Epithelial cell of prostate (primary cell): ENCODE data around the gene ADGRE2.
A peak's percentile ranks its signal among the peaks of the same experiment; 100 is the strongest.
"Not testable (repeated sequence)": the region's sequence is repeated elsewhere in the genome, so short reads cannot be mapped to it uniquely, and the experiment has no call there.

Experiments used
- DNase-seq: peaks from one replicate; pipeline ENCODE4 v3.0.0-alpha.2; 2011; ENCODE audit warnings: low read depth, low spot score
- H3K27ac ChIP-seq: fragments of 450-650 bp; 2 replicates; pipeline ENCODE4 v1.5.1; 2017; ENCODE audit warnings: mild to moderate bottlenecking

Gene ADGRE2

DNA sequence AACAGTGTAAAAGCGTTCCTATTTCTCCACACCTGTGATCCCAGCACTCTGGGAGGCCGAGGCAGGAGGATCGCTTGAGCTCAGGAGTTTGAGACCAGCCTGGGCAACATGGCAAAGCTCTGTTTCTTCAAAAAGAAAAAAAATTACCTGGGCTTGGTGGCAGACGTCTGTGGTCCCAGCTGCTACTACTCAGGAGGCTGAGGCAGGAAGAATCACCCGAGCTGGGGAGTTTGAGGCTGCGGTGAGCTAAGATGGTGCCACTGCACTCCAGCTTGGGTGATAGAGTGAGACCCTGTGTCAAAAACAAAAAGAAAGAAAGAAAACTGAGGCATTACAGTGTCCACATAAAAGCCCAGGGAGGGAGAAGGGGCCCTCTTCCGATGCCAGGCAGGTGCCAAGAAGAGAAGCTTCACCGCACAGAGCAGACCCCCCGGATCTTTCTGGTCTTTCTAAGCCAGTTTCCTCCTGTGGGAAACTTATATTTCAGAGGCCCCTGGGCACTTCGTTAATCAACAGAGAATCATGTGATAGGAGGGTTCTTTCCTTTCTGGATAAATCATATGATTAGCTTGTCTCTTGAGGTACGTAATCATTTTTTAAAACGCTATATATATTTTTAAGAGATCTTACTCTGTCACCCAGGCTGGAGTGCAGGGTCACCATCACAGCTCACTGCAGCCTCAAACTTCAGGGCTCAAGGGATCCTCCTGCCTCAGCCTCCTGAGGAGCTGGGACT lies at the start of gene ADGRE2:
Gene ADGRE2 (minus strand): TSS at position 451 of the 736 bp plus-strand sequence. CDS start 1,804 bp downstream, outside the sequence.
- DNase-seq, H3K27ac ChIP-seq: not testable (repeated sequence)

DNA sequence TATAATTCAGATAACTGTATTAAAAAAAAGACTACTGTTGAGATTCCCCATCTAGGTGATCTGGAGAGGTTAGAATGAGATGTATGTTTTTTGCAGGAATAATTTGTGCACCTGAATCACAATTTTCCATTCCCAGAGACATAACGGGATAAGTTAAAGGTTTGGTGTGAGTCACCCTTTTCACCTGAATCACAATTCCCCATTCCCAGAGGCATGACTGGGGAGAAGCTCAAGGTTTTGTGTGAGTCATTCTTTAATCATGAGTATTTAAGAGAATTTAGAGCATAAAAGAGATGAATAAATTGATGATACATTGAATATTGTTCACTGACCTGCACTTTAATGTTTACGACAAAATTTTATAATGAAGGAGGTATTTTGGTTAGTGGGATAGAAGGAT lies 47.6 kb upstream of the ADGRE2 start:
- DNase-seq, result peak; percentile 29
- no peak overlapping the region for H3K27ac ChIP-seq

DNA sequence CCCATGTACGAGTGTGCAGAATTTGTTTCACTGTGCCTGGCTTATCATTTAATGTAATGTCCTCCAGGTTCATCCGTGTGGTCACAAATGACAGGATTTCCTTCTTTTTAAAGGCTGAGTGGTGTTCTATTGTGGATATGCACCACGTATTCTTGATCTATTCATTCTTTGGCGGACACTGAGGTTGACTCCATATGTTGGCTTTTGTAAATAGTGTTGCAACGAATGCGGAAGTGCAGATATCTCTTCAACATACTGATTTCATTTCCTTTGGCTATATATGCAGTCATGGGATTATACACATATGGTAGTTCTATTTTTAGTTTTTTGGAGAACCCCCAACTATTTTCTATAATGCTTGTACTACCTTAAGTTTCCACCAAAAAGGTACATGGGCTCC lies 43.6 kb upstream of the ADGRE2 start:
- no peak for DNase-seq
- no peak overlapping the region for H3K27ac ChIP-seq

DNA sequence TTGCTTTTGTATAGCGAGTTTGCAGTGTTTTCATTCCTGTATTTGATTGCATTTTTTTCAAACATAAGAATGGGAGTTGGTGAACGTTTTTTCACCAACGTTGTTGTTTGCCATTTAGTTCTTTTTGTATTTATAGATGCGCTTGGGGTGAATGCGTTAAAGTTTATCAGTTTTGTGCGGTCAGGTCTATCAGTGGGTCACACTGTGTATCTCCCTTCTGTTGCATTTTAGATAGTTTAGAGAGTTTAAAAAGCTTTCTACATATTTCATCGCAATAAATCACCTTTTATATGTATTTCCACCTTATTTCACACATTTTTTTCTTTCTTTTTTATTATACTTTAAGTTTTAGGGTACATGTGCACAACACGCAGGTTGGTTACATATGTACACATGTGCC lies 40.2 kb upstream of the ADGRE2 start:
- no peak overlapping the region for H3K27ac ChIP-seq
- DNase-seq, result no peak

DNA sequence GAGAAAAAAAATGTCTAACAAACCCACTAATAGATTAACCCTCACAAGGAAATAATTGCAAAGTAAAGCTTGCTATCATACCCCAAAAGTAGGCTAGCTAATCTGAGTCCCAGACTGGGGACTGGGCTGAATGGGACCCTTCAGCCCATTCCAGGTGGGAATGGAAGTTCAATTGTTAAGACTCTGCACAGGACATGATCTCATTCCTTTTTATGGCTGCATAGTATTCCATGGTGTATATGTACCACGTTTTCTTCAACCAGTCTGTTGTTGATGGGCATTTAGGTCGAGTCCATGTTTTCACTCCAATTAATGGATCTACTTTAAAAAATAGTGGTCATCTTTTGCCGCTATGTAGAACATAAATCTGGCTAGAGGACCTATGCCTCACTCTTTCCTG lies 38.7 kb upstream of the ADGRE2 start:
- no peak overlapping the region for H3K27ac ChIP-seq
- DNase-seq, result no peak

DNA sequence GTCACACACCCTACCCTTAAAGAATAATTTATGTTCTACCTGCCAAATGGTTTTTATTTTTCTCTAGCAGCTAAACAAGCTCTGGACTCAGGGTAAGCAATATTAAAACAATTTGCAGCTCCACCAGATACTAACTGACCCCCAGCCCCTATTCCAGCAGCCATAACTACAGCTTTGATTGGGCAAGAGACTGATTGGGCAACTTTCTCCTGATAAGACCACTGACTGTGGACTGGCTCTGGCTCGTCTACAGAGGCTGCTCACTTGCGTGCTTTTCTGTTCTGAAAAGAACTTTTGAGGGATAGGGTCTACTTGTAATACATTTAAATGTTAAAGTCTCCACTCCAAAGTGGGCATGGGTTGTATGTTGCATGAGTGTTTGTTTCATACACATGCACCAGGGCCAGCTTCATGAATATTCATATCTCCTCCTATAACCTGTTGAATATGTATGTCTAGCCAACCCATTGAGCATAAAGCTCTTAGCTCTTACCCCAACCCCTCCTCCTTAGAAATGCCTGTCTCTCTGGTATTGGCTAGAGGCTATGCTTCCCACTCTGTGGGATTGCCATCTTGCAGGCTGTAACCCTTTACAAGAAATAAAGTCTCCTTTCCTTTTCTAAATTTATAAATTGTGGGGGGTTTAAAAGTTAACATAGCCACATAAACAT lies 36.8 kb upstream of the ADGRE2 start:
- no peak overlapping the region for H3K27ac ChIP-seq
- DNase-seq, result no peak

DNA sequence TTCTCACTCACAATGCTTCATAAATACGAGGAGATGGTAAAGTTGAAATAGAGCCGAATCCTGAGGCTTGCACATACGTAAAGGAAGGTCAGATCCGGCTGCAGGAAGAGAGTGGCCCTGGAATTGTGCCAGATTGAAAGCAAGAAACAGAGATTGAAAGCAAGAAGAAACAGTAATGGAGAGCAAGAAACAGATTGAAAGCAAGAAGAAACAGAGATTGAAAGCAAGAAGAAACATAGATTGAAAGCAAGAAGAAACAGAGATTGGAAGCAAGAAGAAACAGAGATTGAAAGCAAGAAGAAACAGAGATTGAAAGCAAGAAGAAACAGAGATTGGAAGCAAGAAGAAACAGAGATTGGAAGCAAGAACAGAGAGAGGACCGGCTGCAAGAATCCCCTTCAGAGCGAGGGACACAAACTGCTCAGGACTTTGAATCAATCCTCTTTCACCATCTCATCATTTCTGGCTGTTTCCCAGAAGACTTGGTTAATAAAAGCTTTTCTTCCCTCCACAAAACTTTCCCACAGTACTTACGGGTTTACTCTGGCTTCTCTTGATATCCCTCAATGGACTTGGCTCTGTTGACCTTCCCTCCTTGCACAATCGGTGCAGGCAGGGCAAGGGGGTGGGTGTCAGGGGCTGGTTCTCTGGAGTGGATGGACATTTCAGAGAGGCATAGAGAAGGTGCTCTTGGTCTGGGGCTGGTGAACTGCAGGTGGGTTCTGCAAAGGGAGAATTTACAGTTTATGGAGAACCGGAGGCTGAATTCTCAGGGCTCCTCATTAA lies 31.1 kb upstream of the ADGRE2 start:
- DNase-seq, result no peak
- H3K27ac ChIP-seq, result no peak overlapping the region

DNA sequence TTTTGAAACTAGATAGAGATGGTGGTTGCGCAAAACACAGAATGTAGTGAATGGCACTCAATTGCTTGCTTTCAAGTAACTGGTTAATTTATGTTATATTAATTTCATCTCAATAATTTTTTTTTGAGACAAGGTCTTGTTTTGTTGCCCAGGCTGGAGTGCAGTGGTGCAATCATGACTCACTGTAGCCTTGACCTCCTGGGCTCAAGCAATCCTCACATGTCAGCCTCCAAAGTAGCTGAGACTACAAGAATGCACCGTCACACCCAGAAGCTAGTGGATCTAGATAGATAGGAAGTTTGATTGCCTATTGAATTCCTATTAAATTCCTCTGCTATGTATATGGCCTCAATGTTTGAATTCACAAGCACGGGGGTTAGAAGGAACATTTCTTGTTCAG lies 26.4 kb upstream of the ADGRE2 start:
- no peak for DNase-seq
- no peak overlapping the region for H3K27ac ChIP-seq

DNA sequence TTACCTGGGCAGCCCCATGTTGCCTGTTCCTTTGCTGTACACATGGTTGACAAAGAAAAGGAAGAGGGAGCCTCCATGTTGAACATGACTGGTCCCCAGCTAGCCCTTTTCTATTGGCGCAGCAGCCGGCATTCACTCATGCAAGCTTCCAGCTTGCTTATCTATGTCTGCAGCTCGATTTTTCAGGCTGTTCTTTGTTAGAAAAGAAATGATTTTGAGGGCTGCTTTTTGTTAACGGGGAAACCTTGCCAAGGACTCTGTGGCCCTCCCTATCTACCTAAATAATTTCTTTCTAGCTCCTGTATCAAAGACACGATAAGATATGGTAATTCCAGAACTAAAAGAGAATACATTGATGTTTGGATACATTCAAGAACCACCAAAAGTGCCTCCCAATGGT lies 20.4 kb upstream of the ADGRE2 start:
- no peak for DNase-seq
- no peak overlapping the region for H3K27ac ChIP-seq

DNA sequence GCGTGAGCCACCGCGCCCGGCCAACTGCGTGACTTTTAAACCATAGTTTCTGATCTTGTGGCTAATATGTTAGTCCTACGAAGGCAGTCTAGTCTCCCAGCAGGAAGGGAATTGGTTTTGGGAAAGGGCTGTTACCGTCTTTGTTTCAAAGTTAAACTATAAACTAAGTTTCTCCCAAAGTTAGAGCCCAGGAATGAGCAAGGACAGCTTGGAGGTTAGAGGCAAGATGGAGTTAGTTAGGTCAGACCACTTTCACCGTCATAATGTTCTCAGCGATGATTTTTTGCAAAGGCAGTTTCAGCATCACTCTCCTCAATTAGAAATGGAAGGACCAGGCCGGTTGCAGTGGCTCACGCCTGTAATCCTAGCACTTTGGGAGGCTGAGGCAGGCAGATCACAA lies 17.7 kb upstream of the ADGRE2 start:
- no peak overlapping the region for H3K27ac ChIP-seq
- DNase-seq, result no peak

DNA sequence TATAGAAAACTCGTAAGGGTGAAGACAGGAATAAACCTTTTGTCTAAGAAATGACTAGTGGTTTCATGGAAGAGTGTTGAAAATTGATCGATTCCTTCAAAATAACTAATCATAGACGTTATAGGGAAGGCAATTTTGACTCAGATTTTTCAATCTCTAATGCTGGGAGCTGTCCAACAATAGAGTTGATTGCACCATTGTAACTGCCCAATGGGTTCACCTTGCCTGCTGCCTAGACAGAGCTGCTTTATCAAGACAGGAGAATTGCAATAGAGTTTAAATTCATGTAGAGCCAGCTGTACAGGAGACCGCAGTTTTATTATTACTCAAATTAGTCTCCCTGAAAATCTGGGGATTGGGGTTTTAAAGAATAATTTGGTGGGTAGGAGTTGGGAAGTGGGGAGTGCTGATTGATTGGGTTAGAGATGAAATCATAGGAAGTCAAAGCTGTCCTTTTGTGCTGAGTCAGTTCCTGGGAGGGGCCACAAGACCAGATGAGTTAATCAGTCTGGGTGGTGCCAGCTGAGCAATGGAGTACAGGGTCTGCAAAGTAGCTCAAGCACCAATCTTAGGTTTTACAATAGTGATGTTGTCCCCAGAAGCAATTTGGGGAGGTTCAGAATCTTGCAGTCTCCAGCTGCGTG lies 16.8 kb upstream of the ADGRE2 start:
- no peak overlapping the region for H3K27ac ChIP-seq
- DNase-seq, result no peak

DNA sequence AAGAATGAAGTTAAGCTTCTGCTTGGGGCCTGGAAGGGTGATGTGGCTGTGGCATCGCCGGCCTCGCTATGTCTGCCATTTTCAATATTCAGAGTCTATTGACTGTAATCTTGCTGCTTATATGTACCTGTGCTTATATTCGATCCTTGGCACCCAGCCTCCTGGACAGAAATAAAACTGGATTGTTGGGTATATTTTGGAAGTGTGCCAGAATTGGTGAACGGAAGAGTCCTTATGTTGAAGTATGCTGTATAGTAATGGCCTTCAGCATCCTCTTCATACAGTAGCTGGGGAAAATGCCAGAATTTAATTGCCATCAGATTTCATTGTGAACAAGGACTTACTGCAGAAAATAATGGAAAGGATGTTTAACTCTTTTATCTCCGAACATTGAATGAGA lies 13.9 kb upstream of the ADGRE2 start:
- DNase-seq, H3K27ac ChIP-seq: not testable (repeated sequence)

DNA sequence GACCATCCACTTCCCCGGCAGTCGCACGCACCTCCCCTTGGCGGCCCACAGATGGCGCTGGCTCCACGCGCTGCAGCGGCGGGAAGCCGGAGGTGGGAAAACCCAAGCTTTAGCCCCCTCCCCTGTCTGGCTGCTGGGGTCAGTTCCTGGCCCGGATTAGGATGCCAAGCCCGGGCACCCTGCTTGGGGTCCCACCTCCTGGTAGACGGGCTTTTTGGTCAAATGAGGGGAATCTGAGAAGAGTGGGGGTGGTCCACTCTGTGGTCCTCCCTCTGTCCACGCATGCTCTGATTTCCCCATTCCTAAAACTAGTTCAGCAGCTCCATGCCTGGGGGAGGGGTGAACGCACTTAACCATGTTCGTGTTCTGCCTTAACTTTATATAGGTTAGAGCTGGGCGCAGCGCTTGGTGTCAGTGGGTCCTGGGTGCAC lies 8.1 kb upstream of the ADGRE2 start:
- no peak for DNase-seq
- no peak overlapping the region for H3K27ac ChIP-seq

DNA sequence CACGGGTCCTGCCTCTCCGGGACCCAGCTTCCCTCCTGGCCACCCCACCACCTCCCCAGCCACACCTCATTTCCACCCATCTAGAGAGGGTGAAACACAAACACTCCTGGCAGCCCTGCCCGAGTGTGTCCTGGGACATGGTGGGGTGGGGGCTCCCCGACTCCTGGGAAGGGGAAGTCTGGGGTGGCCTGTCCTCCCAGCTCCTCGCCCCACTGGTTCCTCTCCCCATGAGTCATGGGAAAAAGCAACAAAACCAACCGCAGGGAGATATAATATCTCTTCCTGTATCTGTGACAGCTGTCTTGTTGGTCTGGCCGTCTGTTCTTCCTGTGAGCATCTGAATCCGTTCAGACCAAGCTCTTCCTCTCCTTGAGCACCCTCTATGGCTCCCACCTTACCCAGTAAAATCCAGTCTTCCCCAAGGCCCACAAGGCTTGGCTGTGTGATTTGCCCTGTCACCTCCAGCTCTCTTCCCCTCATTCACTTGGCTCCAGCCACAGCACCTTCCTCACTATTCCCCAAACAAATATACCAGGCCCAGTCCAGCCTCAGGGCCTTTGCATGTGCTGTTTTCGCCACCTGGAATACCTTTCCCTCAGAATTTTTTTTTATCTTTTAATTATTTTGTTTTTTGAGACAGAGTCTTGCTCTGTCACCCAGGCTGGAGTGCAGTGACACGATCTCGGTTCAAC lies 6.9 kb upstream of the ADGRE2 start:
- peak; percentile 63 for DNase-seq
- H3K27ac ChIP-seq, result peak overlapping the region; percentile 58

DNA sequence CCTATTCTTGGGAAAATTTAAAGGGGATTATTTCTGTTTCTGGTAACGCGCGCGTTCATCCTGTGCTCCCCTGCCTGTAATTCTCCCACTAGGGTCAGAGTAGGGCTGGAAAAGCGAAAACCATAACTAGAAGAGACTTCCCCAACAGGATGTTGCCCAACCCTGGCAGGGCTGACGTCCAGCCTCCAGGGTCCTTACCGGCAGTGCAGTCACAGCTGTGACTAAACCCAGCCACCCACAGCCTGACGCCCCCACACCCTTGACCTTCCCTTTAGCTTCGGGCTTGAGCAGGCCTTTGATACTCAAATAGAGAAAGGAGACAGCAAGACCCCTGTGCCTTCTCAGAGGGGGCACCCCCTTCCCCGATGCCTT lies 6.4 kb upstream of the ADGRE2 start:
- peak overlapping the region; percentile 58 for H3K27ac ChIP-seq
- peak; percentile 33 for DNase-seq

DNA sequence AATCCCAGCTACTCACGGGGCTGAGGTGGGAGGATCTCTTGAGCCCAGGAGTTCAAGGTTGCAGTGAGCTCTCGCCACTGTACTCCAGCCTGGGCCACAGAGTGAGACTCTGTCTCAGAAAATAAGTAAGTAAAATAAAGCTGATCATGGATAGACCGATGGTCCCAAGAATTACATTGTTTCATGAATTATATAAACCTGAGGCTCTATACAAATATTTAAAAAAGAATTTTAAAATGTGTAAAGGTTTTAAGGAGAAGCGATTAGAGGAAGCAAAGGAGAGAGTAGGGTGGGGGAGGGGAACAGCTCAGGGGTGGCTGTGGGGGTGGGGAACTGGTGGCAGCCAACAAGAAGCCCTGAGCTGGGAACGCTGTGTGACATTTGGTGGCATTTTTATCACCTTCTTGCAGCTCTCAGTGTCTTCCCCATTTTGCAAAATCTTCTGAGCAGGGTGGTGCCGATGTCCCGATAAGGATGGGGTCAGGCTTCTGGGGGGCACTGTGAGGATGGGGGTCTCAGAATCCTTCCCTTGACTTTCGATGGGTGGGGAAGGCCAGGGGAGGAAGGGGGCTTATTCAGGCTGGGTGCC lies 5.1 kb upstream of the ADGRE2 start:
- not testable (repeated sequence) for H3K27ac ChIP-seq, DNase-seq

DNA sequence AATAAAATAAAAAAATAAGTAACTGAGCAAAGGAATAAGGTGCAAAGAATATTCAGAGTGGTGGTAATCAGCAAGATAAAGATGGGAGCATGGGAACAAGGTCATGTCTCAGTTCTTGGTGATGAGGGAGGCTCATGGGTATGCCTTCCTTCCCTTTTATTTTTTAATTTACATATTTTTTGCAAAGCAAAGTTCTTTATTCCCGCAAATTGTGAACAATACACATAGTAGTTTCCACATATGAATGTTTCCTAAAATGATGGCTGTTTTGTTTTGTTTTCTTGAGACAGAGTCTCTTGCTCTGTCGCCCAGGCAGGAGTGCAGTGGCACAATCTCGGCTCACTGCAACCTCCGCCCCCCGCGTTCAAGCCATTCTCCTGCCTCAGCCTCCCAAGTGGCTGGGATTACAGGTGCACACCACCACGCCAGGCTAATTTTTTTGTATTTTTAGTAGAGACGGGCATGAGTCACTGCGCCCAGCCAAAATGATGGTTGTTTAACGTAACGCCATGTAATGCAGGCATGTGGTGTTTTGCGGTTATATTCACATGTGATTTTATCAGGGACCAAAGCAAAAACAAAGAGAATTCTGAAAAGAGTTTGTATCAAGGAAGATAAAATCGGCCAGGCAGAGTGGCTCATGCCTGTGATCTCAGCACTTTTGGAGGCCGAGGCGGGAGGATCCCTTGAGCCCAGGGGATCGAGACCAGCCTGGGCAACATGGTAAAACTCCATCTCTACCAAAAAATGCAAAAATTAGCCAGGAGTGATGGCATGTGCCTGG lies 4.5 kb upstream of the ADGRE2 start:
- DNase-seq, result no peak
- H3K27ac ChIP-seq, result no peak overlapping the region

DNA sequence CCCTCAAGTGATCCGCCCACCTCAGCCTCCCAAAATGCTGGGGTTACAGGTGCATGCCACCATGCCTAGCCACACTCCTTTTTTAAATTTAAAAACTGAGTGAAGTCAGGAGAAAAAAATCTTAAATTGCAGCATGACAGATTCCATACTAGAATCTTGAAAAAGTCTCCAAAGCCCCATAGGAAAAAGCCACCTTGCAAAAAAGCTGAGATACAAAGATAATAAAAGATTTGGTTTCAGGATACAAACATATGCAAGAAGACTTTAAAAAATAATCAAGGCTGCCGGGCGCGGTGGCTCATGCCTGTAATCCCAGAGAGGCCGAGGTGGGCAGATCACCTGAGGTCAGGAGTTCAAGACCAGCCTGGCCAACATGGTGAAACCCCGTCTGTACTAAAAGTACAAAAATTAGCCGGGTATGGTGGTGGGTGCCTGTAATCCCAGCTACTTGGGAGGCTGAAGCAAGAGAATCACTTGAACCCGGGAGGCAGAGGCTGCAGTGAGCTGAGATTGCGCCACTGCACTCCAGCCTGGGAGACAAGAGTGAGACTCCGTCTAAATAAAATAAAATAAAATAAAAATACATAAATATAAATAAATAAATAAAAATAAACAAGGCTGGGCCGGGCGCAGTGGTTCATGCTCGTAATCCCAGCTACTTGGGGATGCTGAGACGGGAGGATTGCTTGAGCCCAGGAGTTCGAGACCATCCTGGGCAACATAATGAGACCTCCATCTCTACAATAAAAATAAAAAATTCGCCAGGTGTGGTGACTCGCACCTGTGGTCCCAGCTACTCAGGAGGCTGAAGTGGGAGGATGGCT lies 3.6 kb upstream of the ADGRE2 start:
- H3K27ac ChIP-seq, DNase-seq: not testable (repeated sequence)
